SK-N-MC (cell line): ENCODE measurements around the gene TEX11.

Source experiments
- EZH2 ChIP-seq: fragments of 200-600 bp; sonication (generic); IDR thresholded peaks from one replicate; pipeline ENCODE4 v1.6.1; 2017; ENCODE audit warnings: antibody characterized with exemption
- POLR2AphosphoS5 ChIP-seq: IDR thresholded peaks from 2 replicates; pipeline ENCODE4 v1.6.1; 2012; ENCODE audit warnings: mild to moderate bottlenecking, low read depth, low read length, borderline replicate concordance

DNA sequence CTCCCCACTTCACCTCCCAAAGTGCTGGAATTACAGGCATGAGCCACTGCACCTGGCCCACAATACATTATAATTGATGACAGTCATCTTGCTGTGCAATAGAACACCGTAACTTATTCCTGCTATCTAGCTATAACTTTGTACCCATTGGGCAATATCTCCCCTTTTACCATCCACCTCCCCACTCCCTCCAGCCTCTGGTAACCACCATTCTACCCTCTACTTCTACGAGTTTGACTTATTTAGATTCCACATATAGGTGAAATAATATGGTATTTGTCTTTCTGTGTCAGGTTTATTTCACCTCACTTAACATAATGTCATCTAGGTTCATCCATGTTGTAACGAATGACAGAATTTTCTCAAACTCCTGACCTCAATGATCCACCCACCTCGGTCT lies 8.2 kb upstream of the TEX11 start:
- TF ChIP-seq POLR2AphosphoS5 (no peak), EZH2 (no peak)
